Astrocyte (in vitro differentiated cells and primary cell): ENCODE measurements around the gene ARHGEF10L. TPM values are rescaled to one million over a fixed set of nuclear protein-coding genes. Genes with fewer than 3 reads are reported as not detected.

ENCODE experiments used
- DNase-seq: peaks from one replicate; pipeline ENCODE4 v3.0.0-alpha.2; 2010; ENCODE audit warnings: low read depth
- FAIRE-seq: peaks from 2 replicates; lab custom pipeline; 2011; peaks lifted over from hg19 to GRCh38; lab: Jason Lieb, UNC
- H2AFZ ChIP-seq: 2 replicates; pipeline ENCODE4 v1.6.0; 2012; ENCODE audit warnings: low read depth, low read length, inconsistent platforms
- H3K27ac ChIP-seq: 2 replicates; pipeline ENCODE4 v1.5.1; 2011; ENCODE audit warnings: low read depth, low read length, inconsistent platforms
- H3K27me3 ChIP-seq: 2 replicates; pipeline ENCODE4 v1.6.0; 2011; ENCODE audit warnings: low read length, inconsistent platforms; ENCODE audit not compliant: insufficient read depth
- H3K36me3 ChIP-seq: 2 replicates; pipeline ENCODE4 v1.5.1; 2011; ENCODE audit warnings: low read length, inconsistent platforms; ENCODE audit not compliant: insufficient read depth
- H3K4me1 ChIP-seq: 2 replicates; pipeline ENCODE4 v1.5.1; 2011; ENCODE audit warnings: low read length, inconsistent platforms; ENCODE audit not compliant: insufficient read depth
- H3K4me2 ChIP-seq: 2 replicates; pipeline ENCODE4 v1.6.0; 2012; ENCODE audit warnings: low read length, inconsistent platforms
- H3K4me3 ChIP-seq: 2 replicates; pipeline ENCODE4 v1.5.1; 2011; ENCODE audit warnings: low read depth, mild to moderate bottlenecking, low read length, inconsistent platforms; ENCODE audit not compliant: insufficient read depth
- H3K79me2 ChIP-seq: 2 replicates; pipeline ENCODE4 v1.6.0; 2012; ENCODE audit warnings: mild to moderate bottlenecking, low read length, inconsistent platforms; ENCODE audit not compliant: insufficient read depth
- H3K9ac ChIP-seq: 2 replicates; pipeline ENCODE4 v1.6.0; 2012; ENCODE audit warnings: mild to moderate bottlenecking, low read length, inconsistent platforms
- H3K9me3 ChIP-seq: 2 replicates; pipeline ENCODE4 v1.5.1; 2012; ENCODE audit warnings: low read depth, mild to moderate bottlenecking, low read length, inconsistent platforms; ENCODE audit not compliant: insufficient read depth
- H4K20me1 ChIP-seq: 2 replicates; pipeline ENCODE4 v1.6.0; 2012; ENCODE audit warnings: low read length, inconsistent platforms; ENCODE audit not compliant: insufficient read depth
- H3K27ac Mint-ChIP-seq: one replicate; pipeline ENCODE4 v1.8.0; 2021; ENCODE audit warnings: mild to moderate bottlenecking, mixed read lengths; ENCODE audit not compliant: unreplicated experiment
- H3K27me3 Mint-ChIP-seq: one replicate; pipeline ENCODE4 v1.8.0; 2021; ENCODE audit warnings: low read depth, mixed read lengths; ENCODE audit not compliant: unreplicated experiment
- H3K36me3 Mint-ChIP-seq: one replicate; pipeline ENCODE4 v1.8.0; 2021; ENCODE audit warnings: low read depth, mixed read lengths; ENCODE audit not compliant: unreplicated experiment
- H3K4me1 Mint-ChIP-seq: one replicate; pipeline ENCODE4 v1.8.0; 2021; ENCODE audit warnings: low read depth, mixed read lengths; ENCODE audit not compliant: unreplicated experiment
- H3K4me3 Mint-ChIP-seq: one replicate; pipeline ENCODE4 v1.8.0; 2021; ENCODE audit warnings: mild to moderate bottlenecking, moderate library complexity, mixed read lengths; ENCODE audit not compliant: unreplicated experiment
- H3K9me3 Mint-ChIP-seq: one replicate; pipeline ENCODE4 v1.8.0; 2021; ENCODE audit warnings: mild to moderate bottlenecking, mixed read lengths; ENCODE audit not compliant: unreplicated experiment
- CTCF ChIP-seq: IDR thresholded peaks from 2 replicates; pipeline ENCODE4 v1.5.1; 2011; ENCODE audit warnings: low read depth, mild to moderate bottlenecking, inconsistent platforms, low read length, moderate library complexity; ENCODE audit not compliant: insufficient read depth
- EZH2 ChIP-seq: IDR thresholded peaks from 2 replicates; pipeline ENCODE4 v1.6.1; 2012; ENCODE audit warnings: mild to moderate bottlenecking, low read length, inconsistent platforms; ENCODE audit not compliant: insufficient read depth
- total RNA-seq: library from RNA; stranded (reverse); gene quantifications from 2 replicates; pipeline ENCODE4 v1.2.1, GENCODE V29; 2021

Gene ARHGEF10L
- total RNA-seq, 1 donor from 2014 or later, result 14.2 TPM

DNA sequence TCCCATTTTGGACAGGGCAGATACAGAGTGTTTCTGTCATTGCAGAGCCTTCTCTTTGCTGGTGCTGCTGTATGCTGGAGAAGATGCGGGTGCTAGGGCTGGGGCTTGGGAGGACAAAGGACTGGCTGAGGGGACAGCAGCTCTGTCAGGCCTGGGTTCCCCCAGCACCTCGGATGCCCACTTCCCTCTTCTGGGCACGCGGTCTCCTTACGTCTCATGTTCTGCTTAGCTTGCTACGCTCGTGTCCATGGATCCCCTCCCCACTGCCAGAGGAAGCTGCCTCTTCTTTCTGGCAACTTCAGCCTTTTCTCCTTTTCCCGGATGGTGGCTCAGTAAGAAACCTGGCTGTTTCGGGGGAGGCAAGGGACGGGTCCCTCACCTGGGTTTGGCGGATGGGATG lies 75.7 kb downstream of the ARHGEF10L start:
- no peak overlapping the region for H3K9ac ChIP-seq
- H3K9me3 ChIP-seq, result no peaks in the 10 kb centered on the region
- peaks cover 7% of the 10 kb centered on the region for H3K36me3 Mint-ChIP-seq
- no peak overlapping the region for H2AFZ ChIP-seq
- no peak overlapping the region for H3K4me2 ChIP-seq
- no peak for FAIRE-seq
- no peak for TF ChIP-seq CTCF
- no peak for TF ChIP-seq EZH2
- peaks cover 24% of the 10 kb centered on the region for H3K4me1 Mint-ChIP-seq
- H3K27ac ChIP-seq, result no peak overlapping the region
- no peaks in the 10 kb centered on the region for H3K79me2 ChIP-seq
- peaks cover 1% of the 10 kb centered on the region for H3K27me3 Mint-ChIP-seq
- H3K27ac Mint-ChIP-seq, result no peak overlapping the region
- no peak overlapping the region for H3K4me3 ChIP-seq
- H3K4me3 Mint-ChIP-seq, result no peak overlapping the region
- H3K9me3 Mint-ChIP-seq, result no peaks in the 10 kb centered on the region
- no peaks in the 10 kb centered on the region for H4K20me1 ChIP-seq
- peaks cover 10% of the 10 kb centered on the region for H3K4me1 ChIP-seq
- DNase-seq, result no peak
- H3K27me3 ChIP-seq, result no peaks in the 10 kb centered on the region
- no peaks in the 10 kb centered on the region for H3K36me3 ChIP-seq

GRCh38 chr1:17615959-17616358 lies 76.5 kb downstream of the ARHGEF10L start:
- H3K9me3 Mint-ChIP-seq, result no peaks in the 10 kb centered on the region
- Histone ChIP-seq H3K4me1 (peaks cover 10% of the 10 kb centered on the region), H3K79me2 (no peaks in the 10 kb centered on the region), H3K36me3 (no peaks in the 10 kb centered on the region), H3K27ac (no peak overlapping the region), H3K9ac (no peak overlapping the region), H3K9me3 (no peaks in the 10 kb centered on the region), H3K4me2 (no peak overlapping the region), H2AFZ (no peak overlapping the region), H4K20me1 (no peaks in the 10 kb centered on the region), H3K27me3 (no peaks in the 10 kb centered on the region), H3K4me3 (no peak overlapping the region)
- no peak overlapping the region for H3K27ac Mint-ChIP-seq
- H3K27me3 Mint-ChIP-seq, result peaks cover 1% of the 10 kb centered on the region
- TF ChIP-seq CTCF (no peak), EZH2 (no peak)
- DNase-seq (no peak), FAIRE-seq (no peak)
- no peak overlapping the region for H3K4me3 Mint-ChIP-seq
- peaks cover 24% of the 10 kb centered on the region for H3K4me1 Mint-ChIP-seq
- peaks cover 5% of the 10 kb centered on the region for H3K36me3 Mint-ChIP-seq

- Histone ChIP-seq H3K27me3 (no peaks in the 10 kb centered on the region), H2AFZ (no peak overlapping the region), H3K4me2 (no peak overlapping the region), H3K4me1 (peaks cover 10% of the 10 kb centered on the region), H3K27ac (no peak overlapping the region), H4K20me1 (no peaks in the 10 kb centered on the region), H3K36me3 (no peaks in the 10 kb centered on the region), H3K9ac (no peak overlapping the region), H3K9me3 (no peaks in the 10 kb centered on the region), H3K4me3 (no peak overlapping the region), H3K79me2 (no peaks in the 10 kb centered on the region)
- Mint-ChIP-seq H3K27ac (no peak overlapping the region), H3K36me3 (peaks cover 5% of the 10 kb centered on the region), H3K27me3 (peaks cover 1% of the 10 kb centered on the region), H3K9me3 (no peaks in the 10 kb centered on the region), H3K4me3 (no peak overlapping the region), H3K4me1 (peaks cover 21% of the 10 kb centered on the region)
- FAIRE-seq (no peak), DNase-seq (no peak)
- no peak for TF ChIP-seq CTCF
- no peak for TF ChIP-seq EZH2
Measured at GRCh38 chr1:17616731-17617279, 77.3 kb downstream of the ARHGEF10L start.
